Bronchial epithelial cell (primary cell): ENCODE data around the gene CACHD1. TPM values are rescaled to one million over a fixed set of nuclear protein-coding genes. Genes with fewer than 3 reads are reported as not detected.

Experiments
- DNase-seq: peaks from one replicate; pipeline ENCODE4 v3.0.0-alpha.2; 2010; ENCODE audit warnings: low read depth
- FAIRE-seq: peaks from 2 replicates; lab custom pipeline; 2011; peaks lifted over from hg19 to GRCh38; lab: Jason Lieb, UNC
- H3K27me3 ChIP-seq: 2 replicates; pipeline ENCODE4 v1.5.1; 2011; ENCODE audit warnings: low read length; ENCODE audit not compliant: control insufficient read depth, insufficient read depth
- H3K36me3 ChIP-seq: 2 replicates; pipeline ENCODE4 v1.5.1; 2011; ENCODE audit warnings: low read length; ENCODE audit not compliant: control insufficient read depth, insufficient read depth
- H3K4me3 ChIP-seq: 2 replicates; pipeline ENCODE4 v1.5.1; 2011; ENCODE audit warnings: mild to moderate bottlenecking, low read depth, low read length, control low read depth
- total RNA-seq: library from RNA; depleted of rRNA; stranded (reverse); fragments of >200 nt; gene quantifications from 2 replicates; pipeline ENCODE4 v1.2.1, GENCODE V29; 2014
- TF ChIP-seq, protein P1 (sequence below): IDR thresholded peaks from 2 replicates; pipeline ENCODE4 v1.5.1; 2011; ENCODE audit warnings: mild to moderate bottlenecking, moderate library complexity, low read length, control low read depth, inconsistent platforms; ENCODE audit not compliant: insufficient read depth, severe bottlenecking

Gene CACHD1
- total RNA-seq, 1 donor from 2014 or later, result 1.8 TPM

DNA sequence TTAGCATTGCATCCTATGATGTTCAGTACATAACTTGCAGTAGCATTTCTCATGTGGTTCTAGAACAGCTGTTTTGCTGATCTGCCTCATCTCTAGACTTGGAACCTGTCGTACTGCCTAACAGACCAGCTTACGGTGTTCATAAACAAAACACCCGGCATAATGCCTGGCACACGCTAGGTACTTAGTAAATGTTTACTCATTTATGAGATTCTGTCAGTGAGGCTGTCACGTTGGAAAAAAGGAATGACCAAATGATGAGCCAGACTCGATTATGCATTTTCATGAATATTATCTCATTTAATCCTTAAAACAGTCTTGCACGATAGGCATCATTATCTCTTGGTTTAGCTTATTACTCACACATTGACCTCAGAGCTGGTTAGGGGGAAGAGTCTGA is 46.4 kb downstream of the CACHD1 start:
- TF ChIP-seq, protein P1, sequence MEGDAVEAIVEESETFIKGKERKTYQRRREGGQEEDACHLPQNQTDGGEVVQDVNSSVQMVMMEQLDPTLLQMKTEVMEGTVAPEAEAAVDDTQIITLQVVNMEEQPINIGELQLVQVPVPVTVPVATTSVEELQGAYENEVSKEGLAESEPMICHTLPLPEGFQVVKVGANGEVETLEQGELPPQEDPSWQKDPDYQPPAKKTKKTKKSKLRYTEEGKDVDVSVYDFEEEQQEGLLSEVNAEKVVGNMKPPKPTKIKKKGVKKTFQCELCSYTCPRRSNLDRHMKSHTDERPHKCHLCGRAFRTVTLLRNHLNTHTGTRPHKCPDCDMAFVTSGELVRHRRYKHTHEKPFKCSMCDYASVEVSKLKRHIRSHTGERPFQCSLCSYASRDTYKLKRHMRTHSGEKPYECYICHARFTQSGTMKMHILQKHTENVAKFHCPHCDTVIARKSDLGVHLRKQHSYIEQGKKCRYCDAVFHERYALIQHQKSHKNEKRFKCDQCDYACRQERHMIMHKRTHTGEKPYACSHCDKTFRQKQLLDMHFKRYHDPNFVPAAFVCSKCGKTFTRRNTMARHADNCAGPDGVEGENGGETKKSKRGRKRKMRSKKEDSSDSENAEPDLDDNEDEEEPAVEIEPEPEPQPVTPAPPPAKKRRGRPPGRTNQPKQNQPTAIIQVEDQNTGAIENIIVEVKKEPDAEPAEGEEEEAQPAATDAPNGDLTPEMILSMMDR, result no peak
- Histone ChIP-seq H3K4me3 (no peak overlapping the region), H3K27me3 (no peaks in the 10 kb centered on the region), H3K36me3 (no peaks in the 10 kb centered on the region)
- FAIRE-seq (no peak), DNase-seq (peak; percentile 64)

DNA sequence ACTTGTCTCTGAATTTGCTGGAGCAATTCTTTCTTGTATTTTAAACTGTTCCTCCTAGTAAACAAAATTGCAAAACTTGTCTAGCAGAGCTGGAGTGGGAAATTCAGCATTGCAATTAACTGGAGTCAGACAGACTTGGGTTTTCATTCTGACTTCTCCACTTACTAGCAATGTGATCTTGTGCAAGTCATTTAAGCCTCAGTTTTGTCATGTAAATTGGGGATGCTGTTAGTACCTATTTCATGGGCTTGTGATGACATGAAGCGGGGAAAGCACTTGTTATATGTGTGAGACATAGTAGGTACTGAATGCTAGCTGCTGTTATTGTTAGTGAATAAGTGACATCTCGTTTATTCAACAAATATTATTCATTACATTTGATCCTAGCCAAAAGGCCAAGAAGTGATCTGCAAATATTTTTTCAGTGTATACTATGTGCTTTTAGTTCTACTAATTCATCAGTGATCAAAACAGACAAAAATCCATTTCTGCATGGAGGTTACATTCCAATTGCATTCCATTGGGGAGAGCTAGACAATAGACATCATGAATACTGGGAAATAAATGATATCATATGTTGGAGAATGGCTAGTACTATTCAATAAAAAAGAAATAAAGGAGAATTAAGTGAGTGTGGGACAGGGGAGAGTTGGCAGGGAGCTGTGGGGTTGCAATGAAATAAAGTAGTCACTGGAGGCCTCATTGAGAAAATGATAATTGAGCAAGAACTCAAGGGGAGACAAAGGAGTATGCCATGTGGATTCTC is 47.1 kb downstream of the CACHD1 start:
- FAIRE-seq (no peak), DNase-seq (peak; percentile 50)
- H3K27me3 ChIP-seq, result no peaks in the 10 kb centered on the region
- TF ChIP-seq, protein P1, result no peak
- no peak overlapping the region for H3K4me3 ChIP-seq
- no peaks in the 10 kb centered on the region for H3K36me3 ChIP-seq

DNA sequence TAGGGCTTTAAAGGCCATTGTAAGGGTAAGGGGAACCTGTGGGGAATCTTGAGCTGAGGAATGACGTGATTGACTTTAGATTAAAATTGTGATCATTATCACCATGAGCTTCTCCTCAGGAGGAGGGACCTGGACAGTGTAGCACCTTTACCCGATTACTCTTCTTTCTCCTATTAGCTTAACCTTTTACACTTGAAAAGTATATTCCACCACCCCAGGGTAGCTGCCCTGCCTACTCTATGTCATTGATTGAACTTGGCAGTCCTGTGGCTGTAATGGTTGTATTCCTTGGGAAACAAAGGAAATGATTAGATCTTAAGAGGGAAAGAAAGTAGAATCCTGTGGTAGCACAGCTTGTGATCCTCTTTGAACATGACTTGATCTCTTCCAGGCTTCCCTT is 47.7 kb downstream of the CACHD1 start:
- H3K4me3 ChIP-seq, result no peak overlapping the region
- H3K27me3 ChIP-seq, result no peaks in the 10 kb centered on the region
- FAIRE-seq (peak; percentile 32), DNase-seq (no peak)
- H3K36me3 ChIP-seq, result no peaks in the 10 kb centered on the region
- TF ChIP-seq, protein P1, result no peak

DNA sequence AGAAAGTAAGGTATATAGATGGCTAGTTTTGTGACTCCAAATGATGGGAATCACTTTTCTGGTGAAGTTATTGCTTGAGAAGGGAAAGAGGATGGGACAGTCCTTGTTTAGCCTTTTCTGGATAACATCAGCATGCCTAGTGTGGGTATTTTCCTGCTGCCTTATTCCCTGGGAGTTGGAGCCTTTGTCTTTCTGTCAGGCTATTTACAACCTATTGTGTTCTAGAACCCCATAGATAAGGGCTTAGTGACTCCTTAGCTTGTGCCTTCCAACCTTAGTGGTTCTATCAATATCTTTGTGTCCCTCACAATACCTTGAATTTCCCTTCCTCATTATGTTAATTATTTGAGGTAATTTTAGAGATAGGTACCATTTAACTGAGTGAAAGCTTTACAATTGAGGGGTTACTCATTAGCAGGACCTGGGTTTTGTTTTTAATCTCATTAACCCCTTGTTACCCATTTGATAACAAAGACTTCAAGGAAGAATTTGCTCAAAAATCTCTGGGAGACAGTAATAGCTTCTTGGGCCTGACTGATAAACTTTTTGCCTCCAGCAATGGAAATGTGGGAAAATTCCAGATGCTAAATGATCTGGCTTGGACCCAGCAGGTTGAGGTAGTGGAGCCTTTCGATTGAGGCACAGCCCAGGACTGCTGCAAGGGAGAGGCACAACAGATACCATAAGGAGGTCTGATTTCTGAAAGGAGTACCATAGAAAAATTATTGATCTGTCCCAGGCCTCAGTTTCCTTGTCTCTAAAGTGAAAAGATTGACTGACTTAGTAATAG is 49.0 kb downstream of the CACHD1 start:
- FAIRE-seq (peak; percentile 47), DNase-seq (no peak)
- TF ChIP-seq, protein P1, result no peak
- no peaks in the 10 kb centered on the region for H3K27me3 ChIP-seq
- H3K4me3 ChIP-seq, result no peak overlapping the region
- H3K36me3 ChIP-seq, result no peaks in the 10 kb centered on the region

DNA sequence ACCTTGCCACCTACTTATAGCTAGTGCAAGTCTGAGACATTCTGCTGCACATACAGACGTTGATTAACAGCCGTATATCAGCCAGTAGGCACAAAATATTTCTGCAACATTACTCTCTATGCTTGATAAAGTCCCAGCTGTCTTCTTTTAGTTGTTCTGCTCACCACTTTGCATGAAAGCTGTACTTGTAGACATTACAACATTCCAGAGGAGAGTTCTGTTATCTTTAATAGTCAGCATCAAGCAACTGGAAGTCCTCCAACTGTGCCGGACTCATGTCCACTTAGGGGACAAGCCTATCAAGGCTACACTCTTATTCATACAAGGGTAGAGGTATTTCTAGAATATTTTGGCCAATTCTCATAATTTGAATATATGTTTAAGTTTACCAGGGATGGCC is 50.0 kb downstream of the CACHD1 start:
- FAIRE-seq, result no peak
- no peak for DNase-seq
- Histone ChIP-seq H3K4me3 (no peak overlapping the region), H3K36me3 (no peaks in the 10 kb centered on the region), H3K27me3 (no peaks in the 10 kb centered on the region)
- TF ChIP-seq, protein P1, result no peak
